ENCODE measurements around the gene PLK2.

- no peak for TF ChIP-seq POLR2A (IDR thresholded peaks at IDR 0.05)
- TF ChIP-seq EP300 (IDR thresholded peaks at IDR 0.05) = no peak
- TF ChIP-seq CTCF (IDR thresholded peaks at IDR 0.05) = no peak
- TF ChIP-seq POLR2AphosphoS5 (IDR thresholded peaks at IDR 0.05) = no peak
These were observed 36.6 kb upstream of the PLK2 start for GRCh38 chr5:58496488-58496887.
